ENCODE data around the gene PGK1. TPM values are rescaled to one million over a fixed set of nuclear protein-coding genes. Genes with fewer than 3 reads are reported as not detected.

The PGK1 gene
- total and polyA plus RNA-seq, 11 donors: 76.5 to 616 (median 416) TPM

- intact Hi-C loops (cut with DNase I): loop anchor here in 6 of 10 donors (5.0 to 10.0 kb wide), 5 partner anchors 187 to 207 kb away; partner anchors contain the start of genes ATP7A (in 3 of the 6), COX7B (in 2 of the 6) and MAGT1 (in 2 of the 6)
- Histone ChIP-seq H3K9me3 (peaks cover 0 to 3% (median 0%) of the 10 kb centered on the region in 12 donors), H3K36me3 (peaks cover 0 to 6% (median 0%) of the 10 kb centered on the region in 9 donors), H3K4me3 (no peak overlapping the region), H3K27ac (no peak overlapping the region), H3K27me3 (peaks cover 0 to 6% (median 0%) of the 10 kb centered on the region in 9 donors), H3K4me1 (peaks cover 0 to 21% (median 15%) of the 10 kb centered on the region in 12 donors)
- WGBS, 4 donors: 82 to 94% (median 90%) methylated on average over 1 of the region's 1 CpG
- ATAC-seq (no peak), DNase-seq (no peak)
- TF ChIP-seq CTCF (IDR thresholded peaks at IDR 0.05) (no peak), POLR2A (IDR thresholded peaks at IDR 0.05) (no peak)
Measured at GRCh38 chrX:78102091-78102490, 2.0 kb upstream of the PGK1 start.

GRCh38 chrX:78103001-78103622, 936 bp upstream of the PGK1 start:
- Histone ChIP-seq H3K4me3 (peak overlapping the region in 10 of 12 donors; percentile 45 to 96 (median 80)), H3K36me3 (peaks cover 0 to 6% (median 0%) of the 10 kb centered on the region in 9 donors), H3K27me3 (peaks cover 0 to 3% (median 0%) of the 10 kb centered on the region in 9 donors), H3K4me1 (peaks cover 0 to 31% (median 25%) of the 10 kb centered on the region in 12 donors), H3K27ac (peak overlapping the region; percentile 75 to 96 (median 91)), H3K9me3 (peaks cover 0 to 3% (median 0%) of the 10 kb centered on the region in 12 donors)
- TF ChIP-seq POLR2A (IDR thresholded peaks at IDR 0.05) (no peak), CTCF (IDR thresholded peaks at IDR 0.05) (no peak)
- intact Hi-C loops (cut with DNase I): loop anchor here in 6 of 10 donors (5.0 to 10.0 kb wide), 5 partner anchors 188 to 208 kb away; partner anchors contain the start of genes ATP7A (in 3 of the 6), COX7B (in 2 of the 6) and MAGT1 (in 2 of the 6)
- DNase-seq (no peak), ATAC-seq (no peak)
- WGBS, 4 donors: 82 to 89% (median 84%) methylated on average over 23 of the region's 23 CpGs

- DNase-seq (peak in 4 of 5 donors; percentile 23 to 60 (median 52)), ATAC-seq (peak; percentile 54 to 73 (median 66))
- no peak for TF ChIP-seq POLR2A (IDR thresholded peaks at IDR 0.05)
- no peak for TF ChIP-seq CTCF (IDR thresholded peaks at IDR 0.05)
- H3K4me1 ChIP-seq: peaks cover 0 to 46% (median 35%) of the 10 kb centered on the region in 12 donors
- peak overlapping the region; percentile 38 to 96 (median 76) for H3K4me3 ChIP-seq
- peaks cover 0 to 6% (median 0%) of the 10 kb centered on the region in 9 donors for H3K36me3 ChIP-seq
- H3K27me3 ChIP-seq: no peaks in the 10 kb centered on the region
- peaks cover 0 to 3% (median 0%) of the 10 kb centered on the region in 12 donors for H3K9me3 ChIP-seq
- intact Hi-C loops (cut with DNase I): loop anchor here in 6 of 10 donors (5.0 to 10.0 kb wide), 5 partner anchors 190 to 210 kb away; partner anchors contain the start of genes ATP7A (in 3 of the 6), COX7B (in 2 of the 6) and MAGT1 (in 2 of the 6)
- WGBS, 4 donors: 0 to 34% (median 16%) methylated on average over 22 to 27 of the region's 27 CpGs
- H3K27ac ChIP-seq: peak overlapping the region; percentile 85 to 96 (median 92)
Measured at GRCh38 chrX:78104447-78105176, 564 bp downstream of the PGK1 start.

Measured in heart left ventricle (tissue), 16 donors.